HG03575 (cell line): ENCODE data around the gene ALX3.
A peak's percentile ranks its signal among the peaks of the same experiment; 100 is the strongest.

Source experiments
- ATAC-seq: cut with Tn5 transposase; IDR thresholded peaks from one replicate; pipeline ENCODE4 v1.9.1; 2021; ENCODE audit not compliant: unreplicated experiment, insufficient number of reproducible peaks, low FRiP score; ENCODE audit errors: extremely low read depth

The ALX3 gene

GRCh38 chr1:110018396-110018795 lies 52.1 kb downstream of the ALX3 start:
- no peak for ATAC-seq

DNA sequence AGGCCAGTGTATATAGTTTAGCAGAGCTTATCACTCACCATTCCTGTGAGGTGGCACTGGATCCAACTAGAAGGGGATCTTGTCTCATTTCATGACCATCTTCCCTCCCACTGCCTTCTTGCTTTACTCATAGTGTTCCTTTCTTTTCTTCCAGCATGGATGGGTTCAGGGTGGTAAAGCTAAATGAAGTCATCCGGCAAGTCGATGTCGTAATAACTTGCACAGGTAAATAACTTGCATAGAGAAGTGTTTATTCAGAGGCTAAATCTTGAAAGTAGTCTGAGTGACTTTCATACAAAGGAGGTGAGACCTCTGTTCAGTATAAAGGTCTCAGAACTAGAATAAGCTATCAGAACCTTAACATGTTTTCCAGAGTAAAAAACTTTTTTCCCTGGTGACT lies 52.7 kb downstream of the ALX3 start:
- ATAC-seq, result no peak

GRCh38 chr1:110012100-110012780 lies 58.2 kb downstream of the ALX3 start:
- peak; percentile 34 for ATAC-seq

GRCh38 chr1:110011527-110012041 lies 58.9 kb downstream of the ALX3 start:
- peak; percentile 90 for ATAC-seq
